Neural progenitor cell (in vitro differentiated cells): ENCODE measurements around the gene MAPK13. TPM values are rescaled to one million over a fixed set of nuclear protein-coding genes. Genes with fewer than 3 reads are reported as not detected.
A peak's percentile ranks its signal among the peaks of the same experiment; 100 is the strongest.
"Not testable (repeated sequence)": the region's sequence is repeated elsewhere in the genome, so short reads cannot be mapped to it uniquely, and the experiment has no call there.

ENCODE experiments used
- DNase-seq: peaks from one replicate; pipeline ENCODE4 v3.0.0-alpha.2; 2016; ENCODE audit warnings: low spot score
- H2AFZ ChIP-seq: fragments of 200-600 bp; sonication (generic); replicated peaks from 2 replicates; pipeline ENCODE4 v1.6.1; 2016; ENCODE audit warnings: antibody characterized with exemption
- H3F3A ChIP-seq: fragments of 200-600 bp; sonication (generic); 2 replicates; pipeline ENCODE4 v1.6.1; 2016; ENCODE audit warnings: antibody characterized with exemption, low read depth
- H3K27ac ChIP-seq: fragments of 200-600 bp; sonication (generic); 2 replicates; pipeline ENCODE4 v1.5.1; 2016; ENCODE audit warnings: mild to moderate bottlenecking
- H3K27me3 ChIP-seq: fragments of 200-600 bp; sonication (generic); 2 replicates; pipeline ENCODE4 v1.6.1; 2016; ENCODE audit warnings: mild to moderate bottlenecking, moderate library complexity
- H3K36me3 ChIP-seq: fragments of 200-600 bp; sonication (generic); 2 replicates; pipeline ENCODE4 v1.5.1; 2016
- H3K4me1 ChIP-seq: fragments of 200-600 bp; sonication (generic); 2 replicates; pipeline ENCODE4 v1.6.1; 2016; ENCODE audit warnings: mixed run types
- H3K4me2 ChIP-seq: fragments of 200-600 bp; sonication (generic); 2 replicates; pipeline ENCODE4 v1.6.1; 2016
- H3K4me3 ChIP-seq: fragments of 200-600 bp; sonication (generic); 2 replicates; pipeline ENCODE4 v1.5.1; 2016
- H3K79me2 ChIP-seq: fragments of 200-600 bp; sonication (generic); 2 replicates; pipeline ENCODE4 v1.6.1; 2016; ENCODE audit warnings: low read depth
- H3K9ac ChIP-seq: fragments of 200-600 bp; sonication (generic); 2 replicates; pipeline ENCODE4 v1.6.1; 2016
- H3K9me3 ChIP-seq: fragments of 200-600 bp; sonication (generic); 2 replicates; pipeline ENCODE4 v1.5.1; 2016; ENCODE audit warnings: low read depth
- H4K20me1 ChIP-seq: fragments of 200-600 bp; sonication (generic); 2 replicates; pipeline ENCODE4 v1.6.1; 2016; ENCODE audit warnings: low read depth
- H3K27ac Mint-ChIP-seq: 3 replicates; pipeline ENCODE4 v1.8.0; 2021; ENCODE audit warnings: mixed read lengths
- H3K27me3 Mint-ChIP-seq: 2 replicates; pipeline ENCODE4 v1.8.0; 2022; ENCODE audit warnings: low read depth, mild to moderate bottlenecking, inconsistent platforms, moderate library complexity, mixed read lengths; ENCODE audit not compliant: insufficient read depth
- H3K36me3 Mint-ChIP-seq: 3 replicates; pipeline ENCODE4 v1.8.0; 2021; ENCODE audit warnings: mixed read lengths
- H3K4me1 Mint-ChIP-seq: 3 replicates; pipeline ENCODE4 v1.8.0; 2021; ENCODE audit warnings: mixed read lengths
- H3K4me3 Mint-ChIP-seq: 3 replicates; pipeline ENCODE4 v1.8.0; 2021; ENCODE audit warnings: mild to moderate bottlenecking, moderate library complexity, mixed read lengths
- H3K9me3 Mint-ChIP-seq: 3 replicates; pipeline ENCODE4 v1.8.0; 2020; ENCODE audit warnings: mixed read lengths
- CTCF ChIP-seq: fragments of 200-600 bp; sonication (generic); IDR thresholded peaks from 2 replicates; pipeline ENCODE4 v1.5.1; 2017; ENCODE audit warnings: antibody characterized with exemption, mild to moderate bottlenecking
- EZH2 ChIP-seq: fragments of 200-600 bp; sonication (generic); IDR thresholded peaks from 2 replicates; pipeline ENCODE4 v1.6.1; 2017; ENCODE audit warnings: antibody characterized with exemption, mild to moderate bottlenecking, moderate library complexity
- EZH2phosphoT487 ChIP-seq: fragments of 200-600 bp; sonication (generic); IDR thresholded peaks from 2 replicates; pipeline ENCODE4 v1.6.1; 2017; ENCODE audit warnings: antibody characterized with exemption
- total RNA-seq: library from RNA; depleted of rRNA; stranded (reverse); fragments of >200 nt; gene quantifications from 2 replicates; pipeline ENCODE4 v1.2.3, GENCODE V29; 2015; ENCODE audit warnings: low replicate concordance

The MAPK13 gene
- total RNA-seq, 1 donor from 2014 or later: 0.13 TPM

GRCh38 chr6:36128073-36128472 is 2.2 kb upstream of the MAPK13 start:
- H3K27me3 Mint-ChIP-seq: peaks cover 15% of the 10 kb centered on the region
- peaks cover 15% of the 10 kb centered on the region for H3K4me1 Mint-ChIP-seq
- H3K4me1 ChIP-seq: peaks cover 9% of the 10 kb centered on the region
- H3K27me3 ChIP-seq: peaks cover 41% of the 10 kb centered on the region
- H3K4me2 ChIP-seq: no peak overlapping the region
- no peak for TF ChIP-seq EZH2
- TF ChIP-seq EZH2phosphoT487: no peak
- no peak for TF ChIP-seq CTCF
- no peaks in the 10 kb centered on the region for H3F3A ChIP-seq
- H3K36me3 Mint-ChIP-seq: no peaks in the 10 kb centered on the region
- no peaks in the 10 kb centered on the region for H4K20me1 ChIP-seq
- no peaks in the 10 kb centered on the region for H3K36me3 ChIP-seq
- H3K4me3 Mint-ChIP-seq: no peak overlapping the region
- H3K9me3 ChIP-seq: no peaks in the 10 kb centered on the region
- no peak for DNase-seq
- no peak overlapping the region for H3K27ac ChIP-seq
- no peaks in the 10 kb centered on the region for H3K79me2 ChIP-seq
- H3K9ac ChIP-seq: no peak overlapping the region
- H2AFZ ChIP-seq: no peak overlapping the region
- H3K9me3 Mint-ChIP-seq: no peaks in the 10 kb centered on the region
- no peak overlapping the region for H3K4me3 ChIP-seq
- no peak overlapping the region for H3K27ac Mint-ChIP-seq

- no peaks in the 10 kb centered on the region for H3K9me3 Mint-ChIP-seq
- Histone ChIP-seq H3K9me3 (no peaks in the 10 kb centered on the region), H3K79me2 (no peaks in the 10 kb centered on the region)
Observed at GRCh38 chr6:36128793-36129192, 1.5 kb upstream of the MAPK13 start.

GRCh38 chr6:36129334-36129733 is 979 bp upstream of the MAPK13 start:
- not testable (repeated sequence) for H3K27ac Mint-ChIP-seq, H3K4me2 ChIP-seq
- peaks cover 15% of the 10 kb centered on the region for H3K4me1 Mint-ChIP-seq

More at GRCh38 chr6:36128793-36129192, 1.5 kb upstream of the MAPK13 start:
- no peak overlapping the region for H3K4me3 ChIP-seq
- H3K4me3 Mint-ChIP-seq: no peak overlapping the region
- peaks cover 9% of the 10 kb centered on the region for H3K4me1 ChIP-seq
- H3K9ac ChIP-seq: no peak overlapping the region
- no peaks in the 10 kb centered on the region for H3F3A ChIP-seq
- peaks cover 15% of the 10 kb centered on the region for H3K27me3 Mint-ChIP-seq
- peaks cover 41% of the 10 kb centered on the region for H3K27me3 ChIP-seq
- H3K36me3 ChIP-seq: no peaks in the 10 kb centered on the region
- TF ChIP-seq EZH2phosphoT487 (no peak), CTCF (no peak), EZH2 (no peak)
- no peaks in the 10 kb centered on the region for H4K20me1 ChIP-seq
- DNase-seq: no peak
- no peak overlapping the region for H3K27ac Mint-ChIP-seq
- no peak overlapping the region for H3K27ac ChIP-seq
- no peak overlapping the region for H2AFZ ChIP-seq
- H3K4me2 ChIP-seq: no peak overlapping the region
- no peaks in the 10 kb centered on the region for H3K36me3 Mint-ChIP-seq
- H3K4me1 Mint-ChIP-seq: peaks cover 15% of the 10 kb centered on the region

GRCh38 chr6:36130667-36131510 is 576 bp downstream of the MAPK13 start:
- peak overlapping the region; percentile 21 for H3K4me3 Mint-ChIP-seq
- Histone ChIP-seq H4K20me1 (no peaks in the 10 kb centered on the region), H3K9ac (no peak overlapping the region), H2AFZ (peak overlapping the region; percentile 30), H3K36me3 (no peaks in the 10 kb centered on the region), H3K4me3 (peak overlapping the region; percentile 48), H3F3A (no peaks in the 10 kb centered on the region), H3K4me2 (peak overlapping the region; percentile 82), H3K27me3 (peaks cover 41% of the 10 kb centered on the region), H3K27ac (no peak overlapping the region), H3K79me2 (no peaks in the 10 kb centered on the region), H3K4me1 (peaks cover 9% of the 10 kb centered on the region), H3K9me3 (no peaks in the 10 kb centered on the region)
- H3K27ac Mint-ChIP-seq: no peak overlapping the region
- H3K27me3 Mint-ChIP-seq: peaks cover 13% of the 10 kb centered on the region
- peak; percentile 45 for DNase-seq
- H3K9me3 Mint-ChIP-seq: no peaks in the 10 kb centered on the region
- no peaks in the 10 kb centered on the region for H3K36me3 Mint-ChIP-seq
- peaks cover 15% of the 10 kb centered on the region for H3K4me1 Mint-ChIP-seq
- peak; percentile 8 for TF ChIP-seq CTCF
- no peak for TF ChIP-seq EZH2phosphoT487
- peak; percentile 62 for TF ChIP-seq EZH2

More at GRCh38 chr6:36129334-36129733, 979 bp upstream of the MAPK13 start:
- H3K27me3 Mint-ChIP-seq: peaks cover 13% of the 10 kb centered on the region
- H3K27ac ChIP-seq, H3K9me3 Mint-ChIP-seq, H3K36me3 ChIP-seq, H3K36me3 Mint-ChIP-seq, H3K4me3 ChIP-seq, H2AFZ ChIP-seq, H4K20me1 ChIP-seq, H3K4me3 Mint-ChIP-seq, H3K9ac ChIP-seq, H3K9me3 ChIP-seq, H3K79me2 ChIP-seq, H3K4me1 ChIP-seq, H3F3A ChIP-seq, DNase-seq: not testable (repeated sequence)
- H3K27me3 ChIP-seq: peaks cover 41% of the 10 kb centered on the region
